ENCODE results near the gene CDK9.

CDK9 gene

DNA sequence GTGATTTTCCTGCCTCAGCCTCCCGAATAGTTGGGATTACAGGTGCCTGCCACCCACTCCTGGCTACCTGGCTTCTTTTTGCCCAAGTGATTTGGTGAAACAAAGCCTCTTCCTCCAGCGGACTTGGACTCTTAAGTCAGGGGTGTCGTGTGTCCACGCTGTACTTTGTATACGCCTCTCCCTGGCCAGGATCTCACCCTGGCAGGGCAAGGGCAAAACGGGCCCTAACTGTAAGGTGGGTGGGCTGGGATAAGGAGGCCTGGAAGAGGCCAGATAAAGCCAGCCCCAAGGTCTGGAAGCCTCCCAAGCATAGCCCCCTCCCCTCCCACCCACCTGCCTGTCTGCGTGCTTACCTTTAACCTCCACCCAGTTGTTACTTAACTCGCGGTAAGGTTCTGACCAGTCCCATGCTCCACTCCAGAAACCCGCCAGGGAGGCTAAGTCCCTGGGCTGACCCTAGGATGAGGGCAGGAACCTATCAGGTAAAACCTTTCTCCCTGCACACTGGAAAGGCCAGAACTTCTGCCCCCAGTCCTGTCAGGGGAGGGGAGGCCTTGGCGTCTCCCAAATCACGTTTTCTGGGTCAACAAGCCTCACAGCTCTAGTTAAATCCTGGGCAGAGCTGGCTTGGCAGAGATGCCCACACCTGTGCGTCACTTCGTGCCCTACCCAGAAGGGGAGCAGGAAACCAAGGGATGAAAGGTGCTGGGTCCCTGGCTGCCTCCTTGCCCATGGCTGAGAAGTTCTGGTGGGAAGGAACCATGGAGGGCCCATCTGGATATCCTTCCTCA lies 8.4 kb downstream of the CDK9 start:
- TF ChIP-seq GATA3 (IDR thresholded peaks at IDR 0.05; ENCODE audit: low read depth, low read length) (no peak), GATA2 (IDR thresholded peaks at IDR 0.05; ENCODE audit: low read depth, low read length) (no peak)

DNA sequence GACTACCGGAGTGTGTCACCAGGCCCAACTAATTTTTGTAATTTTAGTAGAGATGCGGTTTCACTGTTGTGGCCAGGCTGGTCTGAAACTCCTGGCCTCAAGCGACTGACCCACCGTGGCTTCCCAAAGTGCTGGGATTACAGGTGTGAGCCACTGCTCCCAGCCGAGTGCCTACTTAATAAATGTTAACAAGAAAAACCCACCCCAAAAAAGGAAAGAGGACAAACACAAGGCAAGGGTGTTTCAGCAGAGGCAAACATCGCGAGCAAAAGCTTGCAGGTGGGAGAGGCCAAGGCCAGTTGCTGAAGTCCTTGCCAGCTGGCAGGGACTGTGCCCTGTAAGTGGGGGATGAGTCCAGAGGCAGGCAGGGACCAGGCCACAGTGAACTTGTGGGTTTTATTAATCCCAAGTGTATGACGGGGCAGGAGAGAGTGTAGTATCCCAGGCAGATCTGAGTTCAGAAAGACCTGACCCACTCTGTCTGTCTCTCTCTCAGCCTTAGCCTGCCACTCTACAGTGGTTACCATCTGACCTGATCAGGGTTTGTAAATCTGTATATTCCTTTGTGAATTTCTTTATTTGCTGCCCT lies 10.5 kb downstream of the CDK9 start:
- TF ChIP-seq GATA3 (IDR thresholded peaks at IDR 0.05; ENCODE audit: low read depth, low read length) (no peak), GATA2 (IDR thresholded peaks at IDR 0.05; ENCODE audit: low read depth, low read length) (no peak)

DNA sequence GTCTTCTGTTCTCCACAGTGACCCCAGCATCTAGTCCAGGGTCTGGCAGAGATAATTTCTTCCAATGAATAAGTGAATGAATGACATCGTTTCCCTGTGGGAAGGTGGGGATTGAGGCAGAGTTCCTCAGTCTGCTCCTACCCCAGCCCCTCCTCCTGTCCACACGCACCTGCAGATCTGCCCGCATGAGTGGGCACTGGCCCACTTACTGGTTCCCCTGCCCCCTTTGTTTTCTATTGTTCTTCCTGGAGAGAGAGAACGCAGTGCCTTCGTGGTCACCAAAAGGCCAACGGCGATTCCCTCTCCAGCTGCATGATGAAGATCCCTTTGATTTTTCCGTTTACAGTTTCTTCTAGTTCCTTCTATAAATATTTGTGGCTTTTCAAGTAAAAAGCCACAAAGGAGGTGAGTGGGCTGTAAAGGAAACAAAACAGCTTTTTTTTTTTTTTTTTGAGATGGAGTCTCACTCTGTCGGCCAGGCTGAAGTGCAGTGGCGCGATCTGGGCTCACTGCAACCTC lies 11.1 kb downstream of the CDK9 start:
- TF ChIP-seq GATA2 (IDR thresholded peaks at IDR 0.05; ENCODE audit: low read depth, low read length) (no peak), GATA3 (IDR thresholded peaks at IDR 0.05; ENCODE audit: low read depth, low read length) (no peak)

DNA sequence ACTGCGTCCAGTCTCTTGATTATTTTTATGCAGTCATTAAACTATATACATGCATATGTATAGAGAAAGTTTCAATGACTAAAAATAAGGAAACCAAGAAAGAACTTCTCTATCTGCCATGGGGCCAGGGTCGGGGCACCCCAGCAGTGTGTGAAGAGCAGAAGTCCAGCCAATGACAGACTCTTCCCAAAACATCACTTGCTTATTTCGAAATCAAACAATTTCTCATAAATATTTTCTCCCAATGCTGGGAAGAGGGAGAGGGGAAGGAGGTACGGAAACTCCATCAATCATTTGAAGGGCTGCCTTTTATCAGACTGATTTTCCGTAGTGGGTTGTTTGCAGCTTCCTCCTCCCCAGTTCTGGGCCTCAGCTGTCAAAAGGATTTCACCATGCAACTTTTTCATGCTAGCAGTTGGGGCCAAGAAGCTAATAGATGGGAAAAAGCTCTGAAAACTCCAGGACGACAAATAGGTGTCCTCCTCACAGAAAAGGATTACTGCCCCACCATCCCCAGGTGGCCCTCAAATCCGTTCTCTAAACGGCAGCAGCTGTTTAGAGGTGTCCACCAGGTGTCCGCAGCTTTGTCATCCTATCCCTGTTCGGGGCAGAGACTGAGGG lies 16.2 kb downstream of the CDK9 start:
- TF ChIP-seq GATA3 (IDR thresholded peaks at IDR 0.05; ENCODE audit: low read depth, low read length) (no peak), GATA2 (IDR thresholded peaks at IDR 0.05; ENCODE audit: low read depth, low read length) (no peak)

DNA sequence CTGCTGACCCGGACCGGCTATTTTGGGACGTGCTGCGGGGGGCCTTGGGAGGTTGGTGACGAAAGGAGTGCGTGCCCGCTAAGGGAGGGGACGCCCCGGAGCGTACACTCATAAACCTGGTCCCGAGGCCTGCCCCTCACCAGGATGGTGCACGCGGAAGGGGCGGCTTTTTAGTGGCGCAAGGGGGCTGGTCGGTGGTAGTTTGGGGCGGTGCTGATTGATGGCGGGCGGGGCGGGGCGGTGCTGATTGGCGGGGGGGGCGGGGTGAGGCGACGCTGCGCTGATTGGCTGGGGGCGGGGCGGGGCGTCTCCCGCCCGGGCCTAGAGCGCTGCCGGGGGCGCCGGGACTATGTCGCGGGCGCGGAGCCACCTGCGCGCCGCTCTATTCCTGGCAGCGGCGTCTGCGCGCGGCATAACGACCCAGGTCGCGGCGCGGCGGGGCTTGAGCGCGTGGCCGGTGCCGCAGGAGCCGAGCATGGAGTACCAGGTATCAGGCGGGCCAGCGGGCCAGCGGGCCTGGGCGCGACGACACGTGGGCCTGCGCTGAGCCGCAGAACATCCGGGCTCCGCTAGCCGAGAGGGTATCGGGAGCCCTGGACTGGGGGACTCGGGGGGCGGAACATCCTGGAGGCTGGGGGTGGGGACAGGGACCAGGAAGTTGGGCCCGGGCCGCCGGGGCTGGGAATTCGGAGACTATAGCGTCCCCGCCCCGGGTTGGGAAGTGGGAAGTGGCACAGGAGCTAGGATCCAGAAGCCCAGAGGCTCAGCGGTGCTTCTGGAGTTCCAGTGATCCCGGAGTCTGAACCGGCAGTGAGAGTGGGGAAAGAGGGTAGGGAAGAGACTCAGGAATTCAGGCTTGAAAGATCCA lies 17.0 kb downstream of the CDK9 start, which contains the start of gene FPGS:
Gene FPGS, plus strand, starts transcription at position 307 of the 868 bp plus-strand sequence. Its CDS starts 43 bp downstream, at position 350.
- TF ChIP-seq GATA3 (IDR thresholded peaks at IDR 0.05; ENCODE audit: low read depth, low read length), result no peak
- TF ChIP-seq GATA2 (IDR thresholded peaks at IDR 0.05; ENCODE audit: low read depth, low read length), result no peak

DNA sequence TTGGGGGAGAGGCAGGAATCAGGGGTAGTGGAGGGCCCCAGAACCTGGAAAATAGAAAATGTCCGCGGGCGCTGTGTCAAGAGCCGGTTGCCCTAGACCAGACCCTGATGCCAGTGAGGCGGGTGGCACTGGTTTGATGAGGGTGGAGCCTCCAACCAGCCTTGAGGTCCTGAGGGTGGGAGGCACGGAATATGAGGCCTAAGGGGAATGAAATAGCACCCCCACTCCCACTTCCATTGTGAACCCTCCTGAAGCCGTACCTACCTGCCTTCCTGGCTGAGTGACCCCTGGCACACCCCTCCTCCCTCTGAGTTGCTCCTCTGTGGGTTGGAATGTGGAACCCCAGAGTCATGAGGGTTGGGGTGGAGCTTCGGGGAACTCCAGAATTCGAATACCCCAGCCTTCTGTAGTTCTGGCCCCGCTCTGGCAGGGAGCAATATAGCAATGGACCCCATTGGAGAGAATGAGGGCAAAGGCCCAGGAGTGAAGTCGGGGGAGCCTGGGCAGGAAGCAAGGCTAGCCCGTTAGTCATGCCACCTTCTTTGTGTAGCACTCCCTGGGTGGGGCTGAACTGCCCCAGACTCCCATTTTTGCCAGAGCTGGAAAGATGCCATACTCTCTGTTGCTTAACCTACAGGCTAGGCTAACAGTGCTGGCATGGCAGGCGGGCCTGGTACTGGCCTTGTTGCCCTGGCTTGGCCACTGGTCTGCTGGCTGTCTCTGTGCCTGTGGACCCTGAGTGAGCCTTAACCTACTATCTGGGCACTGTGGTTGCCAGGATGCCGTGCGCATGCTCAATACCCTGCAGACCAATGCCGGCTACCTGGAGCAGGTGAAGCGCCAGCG lies 17.9 kb downstream of the CDK9 start:
- no peak for TF ChIP-seq GATA3 (IDR thresholded peaks at IDR 0.05; ENCODE audit: low read depth, low read length)
- TF ChIP-seq GATA2 (IDR thresholded peaks at IDR 0.05; ENCODE audit: low read depth, low read length), result no peak

DNA sequence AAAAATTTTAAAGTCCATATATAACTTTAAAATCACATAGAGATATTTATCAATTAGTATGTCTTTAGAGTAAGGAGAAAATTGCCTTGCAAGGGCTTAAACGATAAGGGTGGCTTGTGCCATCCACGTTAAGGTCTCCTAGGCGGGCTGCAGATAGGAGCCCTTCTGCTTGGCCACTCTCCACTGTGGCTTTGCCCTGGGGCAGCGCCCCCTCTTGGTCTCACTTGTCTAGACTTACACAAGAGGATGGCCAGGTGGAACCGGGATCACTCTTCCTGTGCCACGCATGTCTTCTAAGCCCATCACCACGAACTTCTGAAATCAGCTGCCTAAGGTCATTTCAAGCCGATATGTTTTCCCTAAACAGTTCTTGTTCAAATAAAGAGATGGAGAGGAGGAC lies 19.8 kb downstream of the CDK9 start:
- TF ChIP-seq GATA3 (IDR thresholded peaks at IDR 0.05; ENCODE audit: low read depth, low read length) (no peak), GATA2 (IDR thresholded peaks at IDR 0.05; ENCODE audit: low read depth, low read length) (no peak)

DNA sequence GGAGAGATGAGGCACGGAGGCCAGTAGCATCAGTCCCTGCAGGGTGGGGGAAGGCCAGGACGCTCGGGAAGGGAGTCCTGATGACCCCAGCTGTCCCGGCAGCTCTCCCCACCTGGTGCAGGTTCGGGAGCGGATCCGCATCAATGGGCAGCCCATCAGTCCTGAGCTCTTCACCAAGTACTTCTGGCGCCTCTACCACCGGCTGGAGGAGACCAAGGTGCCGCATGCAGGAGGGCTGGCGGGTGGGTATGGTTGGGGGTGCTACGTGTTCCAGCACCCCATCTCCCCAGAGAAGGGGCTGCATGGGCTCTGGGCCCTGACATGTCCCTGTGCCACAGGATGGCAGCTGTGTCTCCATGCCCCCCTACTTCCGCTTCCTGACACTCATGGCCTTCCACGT lies 21.0 kb downstream of the CDK9 start:
- TF ChIP-seq GATA3 (IDR thresholded peaks at IDR 0.05; ENCODE audit: low read depth, low read length) (no peak), GATA2 (IDR thresholded peaks at IDR 0.05; ENCODE audit: low read depth, low read length) (no peak)

DNA sequence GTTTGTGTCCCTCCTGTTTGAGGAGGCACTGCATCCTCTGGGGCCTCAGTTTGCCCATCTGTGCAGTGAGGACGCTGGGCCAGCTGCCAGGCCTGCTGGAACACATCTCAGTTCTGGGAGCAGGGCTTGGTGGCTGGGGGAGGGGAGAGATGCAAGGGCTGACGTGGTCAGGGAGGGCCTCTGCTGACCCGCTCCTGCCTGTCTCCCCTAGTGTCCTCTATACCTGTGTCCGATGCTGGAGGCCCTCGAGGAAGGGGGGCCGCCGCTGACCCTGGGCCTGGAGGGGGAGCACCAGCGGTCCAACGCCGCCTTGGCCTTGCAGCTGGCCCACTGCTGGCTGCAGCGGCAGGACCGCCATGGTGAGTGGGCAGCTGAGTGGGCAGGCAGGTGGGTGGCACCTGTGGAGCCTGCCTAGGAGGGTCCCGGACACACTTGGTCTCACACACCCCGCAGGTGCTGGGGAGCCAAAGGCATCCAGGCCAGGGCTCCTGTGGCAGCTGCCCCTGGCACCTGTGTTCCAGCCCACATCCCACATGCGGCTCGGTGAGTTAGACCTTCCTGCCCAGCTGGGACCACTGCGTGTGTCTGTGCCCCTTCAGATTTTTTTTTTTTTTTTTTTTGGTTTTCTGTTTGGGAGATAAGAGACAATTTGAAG lies 22.6 kb downstream of the CDK9 start:
- TF ChIP-seq GATA2 (IDR thresholded peaks at IDR 0.05; ENCODE audit: low read depth, low read length) (no peak), GATA3 (IDR thresholded peaks at IDR 0.05; ENCODE audit: low read depth, low read length) (no peak)

DNA sequence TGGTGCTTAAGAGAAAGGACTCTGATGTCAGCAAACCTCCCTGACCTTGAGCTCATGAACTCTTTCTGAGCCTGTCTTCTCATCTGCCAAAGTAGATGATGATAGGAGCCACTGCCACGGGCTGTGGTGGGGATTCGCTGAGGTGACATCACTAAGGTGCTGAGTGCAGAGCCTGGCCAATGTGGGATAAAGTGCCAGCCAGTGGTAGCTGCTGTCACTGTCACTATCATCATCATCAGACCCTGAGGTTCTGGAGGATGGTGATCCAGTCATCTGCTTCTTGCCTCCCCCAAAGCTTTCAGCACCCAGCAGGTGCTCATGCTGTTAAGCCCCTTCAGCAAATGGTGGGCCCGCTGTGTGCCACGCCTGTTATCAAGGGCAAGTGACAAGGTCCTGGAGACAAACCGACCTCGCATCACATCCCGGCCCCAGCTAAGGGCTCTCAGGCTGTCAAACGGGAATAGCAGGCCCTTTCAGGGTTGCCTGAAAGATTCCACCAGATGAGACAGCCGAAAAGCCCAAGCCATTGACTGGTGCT lies 23.2 kb downstream of the CDK9 start:
- no peak for TF ChIP-seq GATA3 (IDR thresholded peaks at IDR 0.05; ENCODE audit: low read depth, low read length)
- no peak for TF ChIP-seq GATA2 (IDR thresholded peaks at IDR 0.05; ENCODE audit: low read depth, low read length)

DNA sequence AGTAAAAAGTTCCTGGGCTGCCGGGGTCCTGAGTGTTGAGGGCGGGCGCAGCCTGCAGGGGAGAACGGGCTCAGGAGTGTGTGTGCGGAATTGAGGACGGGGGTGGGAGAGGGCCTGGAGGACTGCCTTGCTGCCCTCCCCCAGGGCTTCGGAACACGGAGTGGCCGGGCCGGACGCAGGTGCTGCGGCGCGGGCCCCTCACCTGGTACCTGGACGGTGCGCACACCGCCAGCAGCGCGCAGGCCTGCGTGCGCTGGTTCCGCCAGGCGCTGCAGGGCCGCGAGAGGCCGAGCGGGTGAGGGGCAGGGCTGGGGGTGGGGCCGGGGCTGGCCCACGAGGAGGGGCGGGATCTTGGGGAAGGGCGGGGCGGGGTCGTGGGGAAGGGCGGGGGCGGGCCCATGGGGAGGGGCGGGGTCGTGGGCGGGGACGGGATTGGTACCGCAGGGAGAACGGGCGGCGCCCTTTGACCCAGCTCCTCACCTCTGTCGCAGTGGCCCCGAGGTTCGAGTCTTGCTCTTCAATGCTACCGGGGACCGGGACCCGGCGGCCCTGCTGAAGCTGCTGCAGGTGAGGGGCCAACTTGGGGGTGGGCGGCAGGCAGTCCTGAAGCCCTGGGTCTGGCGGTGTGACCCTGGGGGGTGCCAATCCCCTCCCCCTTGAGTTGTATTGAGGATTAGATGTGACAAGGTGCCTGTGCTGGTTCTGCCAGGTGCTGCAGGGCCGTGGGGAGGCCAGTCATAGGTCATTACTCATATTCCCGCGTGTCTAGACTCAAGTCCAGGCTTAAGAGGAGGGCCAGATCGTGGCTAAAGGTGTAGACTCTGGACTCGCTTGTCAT lies 23.9 kb downstream of the CDK9 start:
- TF ChIP-seq GATA2 (IDR thresholded peaks at IDR 0.05; ENCODE audit: low read depth, low read length) (no peak), GATA3 (IDR thresholded peaks at IDR 0.05; ENCODE audit: low read depth, low read length) (no peak)
